ENCODE data around the gene GGT5.
"Not testable (repeated sequence)": the region's sequence is repeated elsewhere in the genome, so short reads cannot be mapped to it uniquely, and the experiment has no call there.

GGT5 gene

GRCh38 chr22:24189249-24190158, 55.4 kb downstream of the GGT5 start:
- H3K27ac Mint-ChIP-seq = no peak overlapping the region
- H3K9me3 Mint-ChIP-seq = no peaks in the 10 kb centered on the region
- peaks cover 11% of the 10 kb centered on the region for H3K36me3 Mint-ChIP-seq (ENCODE audit: low read depth)
- H3K27me3 Mint-ChIP-seq = no peaks in the 10 kb centered on the region
- DNase-seq = peak; percentile 59
- H3K4me3 Mint-ChIP-seq = no peak overlapping the region
- H3K4me1 Mint-ChIP-seq (ENCODE audit: low read depth) = no peaks in the 10 kb centered on the region

- no peaks in the 10 kb centered on the region for H3K4me1 Mint-ChIP-seq (ENCODE audit: low read depth)
- no peak for DNase-seq
- H3K4me3 Mint-ChIP-seq = no peak overlapping the region
- no peaks in the 10 kb centered on the region for H3K9me3 Mint-ChIP-seq
- H3K27ac Mint-ChIP-seq = no peak overlapping the region
- peaks cover 11% of the 10 kb centered on the region for H3K36me3 Mint-ChIP-seq (ENCODE audit: low read depth)
- no peaks in the 10 kb centered on the region for H3K27me3 Mint-ChIP-seq
Measured at GRCh38 chr22:24188705-24189248, 56.1 kb downstream of the GGT5 start.

DNA sequence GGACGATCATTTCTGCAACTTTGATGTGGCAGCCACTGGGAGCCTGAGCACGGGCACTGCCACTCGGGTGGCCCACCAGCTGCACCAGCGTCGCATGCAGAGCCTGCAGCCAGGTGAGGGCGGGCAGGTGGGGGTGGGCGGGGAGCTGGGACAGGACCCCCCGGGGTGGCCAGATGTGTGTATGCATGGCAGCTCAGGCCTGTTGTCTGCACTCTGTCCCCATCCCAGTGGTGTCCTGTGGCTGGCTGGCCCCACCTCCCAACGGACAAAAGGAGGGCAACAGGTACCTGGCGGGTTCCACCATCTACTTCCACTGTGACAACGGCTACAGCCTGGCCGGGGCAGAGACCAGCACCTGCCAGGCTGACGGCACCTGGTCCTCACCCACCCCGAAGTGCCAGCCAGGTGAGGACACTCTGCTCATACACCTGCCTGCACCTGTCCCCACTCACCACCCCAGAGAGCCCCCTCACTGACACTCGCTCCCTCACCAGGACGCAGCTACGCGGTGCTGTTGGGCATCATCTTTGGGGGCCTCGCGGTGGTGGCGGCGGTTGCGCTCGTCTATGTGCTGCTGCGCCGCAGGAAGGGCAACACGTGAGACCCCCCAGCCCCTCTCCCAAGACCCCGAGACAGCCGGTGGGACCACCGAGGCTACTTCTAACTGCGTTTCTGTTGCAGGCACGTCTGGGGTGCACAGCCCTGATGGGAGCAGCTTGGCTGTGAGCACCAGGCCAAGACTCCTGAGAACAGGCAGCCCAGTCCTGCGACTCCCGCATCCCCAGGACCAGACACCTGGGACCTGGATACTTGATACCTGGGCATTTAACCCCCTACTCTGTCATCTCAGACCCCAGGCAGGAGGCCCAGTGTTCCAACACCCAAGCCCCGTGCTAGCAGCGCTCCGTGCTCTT, 56.9 kb downstream of the GGT5 start:
- no peaks in the 10 kb centered on the region for H3K4me1 Mint-ChIP-seq (ENCODE audit: low read depth)
- H3K4me3 Mint-ChIP-seq = no peak overlapping the region
- H3K9me3 Mint-ChIP-seq = no peaks in the 10 kb centered on the region
- peaks cover 11% of the 10 kb centered on the region for H3K36me3 Mint-ChIP-seq (ENCODE audit: low read depth)
- no peak overlapping the region for H3K27ac Mint-ChIP-seq
- DNase-seq = no peak
- no peaks in the 10 kb centered on the region for H3K27me3 Mint-ChIP-seq

GRCh38 chr22:24186892-24187670, 57.8 kb downstream of the GGT5 start:
- H3K27ac Mint-ChIP-seq = no peak overlapping the region
- H3K4me3 Mint-ChIP-seq = no peak overlapping the region
- H3K27me3 Mint-ChIP-seq = no peaks in the 10 kb centered on the region
- H3K9me3 Mint-ChIP-seq = no peaks in the 10 kb centered on the region
- no peak for DNase-seq
- peaks cover 11% of the 10 kb centered on the region for H3K36me3 Mint-ChIP-seq (ENCODE audit: low read depth)
- H3K4me1 Mint-ChIP-seq (ENCODE audit: low read depth) = no peaks in the 10 kb centered on the region

DNA sequence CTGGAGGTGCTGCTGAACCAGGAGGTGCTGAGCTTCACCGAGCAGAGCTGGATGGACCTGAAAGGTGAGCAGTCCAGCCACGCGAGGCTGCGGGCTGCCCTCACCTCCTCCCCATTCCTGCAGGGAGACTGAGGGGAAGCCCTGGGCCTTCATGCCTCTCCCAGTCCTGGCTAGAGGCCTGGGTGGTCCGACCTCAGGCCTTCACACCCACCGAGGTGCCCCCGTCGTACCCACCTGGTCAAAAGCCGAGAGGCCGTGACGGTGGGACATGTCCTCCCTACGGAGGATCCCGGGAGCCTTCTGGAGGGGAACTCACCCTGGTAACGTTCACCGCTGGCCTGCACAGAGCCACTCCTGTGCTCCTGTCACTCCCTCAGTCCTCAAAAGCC, 58.5 kb downstream of the GGT5 start:
- no peak for DNase-seq
- Mint-ChIP-seq H3K27me3 (no peaks in the 10 kb centered on the region), H3K4me3 (no peak overlapping the region), H3K9me3 (no peaks in the 10 kb centered on the region), H3K27ac (no peak overlapping the region), H3K36me3 (ENCODE audit: low read depth) (peaks cover 11% of the 10 kb centered on the region), H3K4me1 (ENCODE audit: low read depth) (no peaks in the 10 kb centered on the region)

DNA sequence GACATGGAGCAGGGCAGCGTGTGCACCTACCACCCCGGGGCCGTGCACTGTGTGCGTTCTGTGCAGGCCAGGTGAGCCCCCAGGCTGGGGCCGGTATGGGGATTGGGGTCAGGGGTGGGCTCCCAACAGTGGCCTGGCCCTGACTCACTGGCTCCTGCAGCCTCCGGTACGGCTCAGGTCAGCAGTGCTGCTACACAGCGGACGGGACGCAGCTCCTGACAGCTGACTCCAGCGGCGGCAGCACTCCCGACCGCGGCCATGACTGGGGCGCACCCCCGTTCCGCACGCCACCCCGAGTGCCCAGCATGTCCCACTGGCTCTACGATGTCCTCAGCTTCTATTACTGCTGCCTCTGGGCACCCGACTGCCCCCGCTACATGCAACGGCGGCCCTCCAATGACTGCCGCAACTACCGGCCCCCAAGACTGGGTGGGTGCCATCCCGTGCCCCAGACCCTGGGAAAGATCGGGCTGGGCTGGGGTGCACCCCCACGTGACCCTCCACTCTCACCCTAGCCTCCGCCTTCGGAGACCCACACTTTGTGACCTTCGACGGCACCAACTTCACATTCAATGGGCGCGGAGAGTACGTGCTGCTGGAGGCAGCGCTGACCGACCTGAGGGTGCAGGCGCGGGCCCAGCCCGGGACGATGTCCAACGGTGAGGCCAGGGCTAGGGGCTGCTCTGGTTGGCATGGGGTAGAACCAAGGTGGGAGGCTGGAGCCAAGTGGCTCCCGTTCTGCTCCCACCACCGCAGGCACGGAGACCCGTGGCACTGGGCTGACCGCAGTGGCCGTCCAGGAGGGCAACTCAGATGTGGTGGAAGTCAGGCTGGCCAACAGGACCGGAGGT, 59.2 kb downstream of the GGT5 start:
- Mint-ChIP-seq H3K27ac (no peak overlapping the region), H3K4me3 (no peak overlapping the region), H3K27me3 (no peaks in the 10 kb centered on the region), H3K36me3 (ENCODE audit: low read depth) (peaks cover 11% of the 10 kb centered on the region), H3K4me1 (ENCODE audit: low read depth) (no peaks in the 10 kb centered on the region), H3K9me3 (no peaks in the 10 kb centered on the region)
- no peak for DNase-seq

- H3K27ac Mint-ChIP-seq = no peak overlapping the region
- H3K36me3 Mint-ChIP-seq (ENCODE audit: low read depth) = peaks cover 14% of the 10 kb centered on the region
- H3K9me3 Mint-ChIP-seq = no peaks in the 10 kb centered on the region
- H3K4me3 Mint-ChIP-seq = no peak overlapping the region
- H3K27me3 Mint-ChIP-seq = no peaks in the 10 kb centered on the region
- no peak for DNase-seq
- no peaks in the 10 kb centered on the region for H3K4me1 Mint-ChIP-seq (ENCODE audit: low read depth)
Measured at GRCh38 chr22:24185001-24185500, 59.8 kb downstream of the GGT5 start.

GRCh38 chr22:24184057-24184798, 60.7 kb downstream of the GGT5 start:
- Mint-ChIP-seq H3K27me3 (no peaks in the 10 kb centered on the region), H3K4me3 (no peak overlapping the region), H3K4me1 (ENCODE audit: low read depth) (no peaks in the 10 kb centered on the region), H3K9me3 (no peaks in the 10 kb centered on the region), H3K27ac (peak overlapping the region; percentile 11), H3K36me3 (ENCODE audit: low read depth) (peaks cover 18% of the 10 kb centered on the region)
- no peak for DNase-seq

DNA sequence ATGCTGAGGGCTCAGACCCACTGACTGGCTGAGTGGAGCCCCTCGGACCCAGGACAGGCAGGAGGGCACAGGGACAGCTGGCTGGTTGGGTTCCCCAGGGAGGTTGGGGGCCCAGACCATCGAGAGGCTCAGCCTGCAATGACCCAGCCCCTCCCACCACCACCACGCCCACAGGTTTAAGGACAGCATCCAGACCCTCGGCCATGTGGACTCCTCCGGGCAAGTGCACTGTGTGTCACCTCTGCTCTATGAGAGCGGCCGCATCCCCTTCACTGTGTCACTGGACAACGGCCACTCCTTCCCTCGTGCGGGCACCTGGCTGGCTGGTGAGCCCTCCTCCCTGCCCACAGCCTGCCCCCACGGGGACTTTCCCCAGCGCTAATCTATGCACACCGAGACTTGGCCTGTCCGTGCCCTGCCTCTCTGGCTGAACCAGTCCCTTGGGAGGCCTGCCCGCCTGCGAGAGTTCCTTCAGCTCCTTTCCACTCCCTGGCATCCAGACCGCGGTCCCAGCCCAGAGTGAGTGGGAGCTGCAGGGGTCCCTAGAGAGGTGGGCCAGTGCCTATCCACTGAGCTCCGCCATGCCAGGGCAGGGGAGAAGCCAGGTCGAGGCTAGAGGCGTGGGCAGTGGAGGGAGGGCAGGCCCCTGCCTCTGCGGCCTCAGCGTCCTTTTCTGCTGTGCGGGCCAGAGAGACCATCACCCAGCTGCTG, 61.4 kb downstream of the GGT5 start:
- Mint-ChIP-seq H3K4me1 (ENCODE audit: low read depth) (no peaks in the 10 kb centered on the region), H3K9me3 (no peaks in the 10 kb centered on the region), H3K27ac (no peak overlapping the region), H3K27me3 (no peaks in the 10 kb centered on the region), H3K4me3 (no peak overlapping the region), H3K36me3 (ENCODE audit: low read depth) (peaks cover 16% of the 10 kb centered on the region)
- no peak for DNase-seq

DNA sequence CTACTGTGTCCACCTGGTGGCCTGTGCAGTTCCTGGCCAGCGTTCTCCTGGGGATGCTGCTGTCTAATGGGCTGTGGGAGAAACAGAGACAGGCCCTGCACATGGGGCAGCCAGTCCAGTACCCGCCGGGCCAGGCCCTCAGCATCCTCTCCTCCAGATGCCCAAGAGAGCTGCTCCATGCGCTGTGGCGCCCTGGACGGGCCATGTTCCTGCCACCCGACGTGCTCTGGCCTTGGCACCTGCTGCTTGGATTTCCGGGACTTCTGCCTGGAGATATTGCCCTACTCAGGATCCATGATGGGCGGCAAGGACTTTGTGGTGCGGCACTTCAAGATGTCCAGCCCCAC, 62.0 kb downstream of the GGT5 start:
- H3K27ac Mint-ChIP-seq = not testable (repeated sequence)

DNA sequence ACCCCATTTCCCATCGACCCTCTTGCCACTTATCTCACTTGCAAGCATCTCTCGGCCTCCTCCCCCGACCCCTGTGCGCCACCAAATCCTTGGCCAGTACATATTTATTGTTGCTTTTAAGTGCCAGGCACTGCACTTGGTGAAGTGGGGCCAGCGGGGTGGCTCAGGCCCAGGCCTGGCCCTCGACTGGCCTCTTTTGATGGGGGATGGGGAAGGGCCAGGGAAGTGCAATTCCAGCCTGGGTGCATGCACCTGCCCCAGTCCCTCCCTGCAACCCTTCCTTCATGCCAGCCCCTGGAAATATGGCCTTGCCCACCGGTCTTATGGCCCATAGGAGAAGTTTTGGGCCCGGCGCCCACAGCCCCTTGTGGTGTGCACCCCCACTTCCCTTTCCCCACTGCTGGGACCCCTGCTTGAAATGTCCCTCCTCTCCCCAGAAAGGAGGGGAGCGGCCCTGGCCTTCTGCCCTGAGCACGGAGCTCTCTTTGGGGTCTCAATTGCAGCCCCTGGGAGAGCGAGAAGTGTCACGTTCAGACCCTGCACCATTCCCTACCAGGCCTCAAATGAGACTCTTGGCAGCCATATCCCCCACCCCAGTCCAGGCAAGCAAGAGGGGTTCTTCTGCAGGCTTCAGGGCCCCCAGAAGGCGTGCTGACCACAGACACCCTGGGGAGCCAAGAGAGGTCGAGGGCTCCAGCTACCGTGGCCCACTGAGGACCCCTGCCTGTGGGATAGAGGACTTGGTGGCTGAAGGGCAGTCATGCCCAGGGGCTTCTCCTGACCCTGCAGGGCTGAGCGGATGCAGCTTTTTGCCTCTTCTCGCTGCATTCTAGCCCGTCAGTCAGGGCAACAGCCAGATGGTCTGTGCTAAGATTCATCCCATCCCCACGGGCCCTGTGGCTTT, 62.6 kb downstream of the GGT5 start:
- Mint-ChIP-seq H3K27me3 (no peaks in the 10 kb centered on the region), H3K4me1 (ENCODE audit: low read depth) (no peaks in the 10 kb centered on the region), H3K9me3 (no peaks in the 10 kb centered on the region), H3K27ac (no peak overlapping the region), H3K36me3 (ENCODE audit: low read depth) (peaks cover 14% of the 10 kb centered on the region), H3K4me3 (no peak overlapping the region)
- no peak for DNase-seq

More for the DNA sequence above, 62.0 kb downstream of the GGT5 start:
- H3K4me3 Mint-ChIP-seq; H3K4me1 Mint-ChIP-seq (ENCODE audit: low read depth); H3K27me3 Mint-ChIP-seq; H3K9me3 Mint-ChIP-seq; DNase-seq: not testable (repeated sequence)
- H3K36me3 Mint-ChIP-seq (ENCODE audit: low read depth) = peaks cover 13% of the 10 kb centered on the region
